ENCODE measurements around the gene RPS19BP1.

RPS19BP1 gene

DNA sequence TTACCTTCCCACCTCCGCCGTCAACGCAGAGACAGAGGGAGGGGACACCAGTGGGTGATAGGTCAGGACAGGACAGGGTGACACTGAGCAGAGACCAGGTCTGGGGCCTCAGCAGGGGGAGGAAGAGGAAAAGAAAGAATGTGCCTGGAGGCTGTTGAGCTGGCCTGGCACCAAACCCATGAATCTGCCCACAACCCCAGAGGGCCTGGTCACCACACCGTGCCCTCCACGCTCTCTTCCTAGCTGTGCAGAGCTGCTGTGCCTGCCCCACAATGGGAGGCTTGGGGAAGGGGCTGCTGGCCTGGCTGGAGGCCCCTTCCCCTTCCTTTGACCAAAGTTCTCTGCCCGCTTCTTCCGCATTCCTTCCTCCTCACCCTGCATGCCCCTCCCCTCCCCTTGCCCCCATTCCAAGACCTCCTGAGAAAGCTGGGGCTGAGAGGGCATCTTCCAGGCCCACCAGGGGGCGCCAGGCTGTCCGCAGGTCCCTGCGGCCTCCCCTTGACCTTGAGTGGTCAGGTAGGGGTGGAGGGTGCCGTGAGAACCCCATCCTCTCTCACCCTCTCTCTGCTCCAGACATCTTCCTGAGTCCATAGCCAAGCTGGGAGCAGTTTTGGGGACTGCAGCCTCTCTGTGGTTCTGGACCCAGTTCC, 27.0 kb upstream of the RPS19BP1 start:
- DNase-seq (ENCODE audit: low read depth): no peak

DNA sequence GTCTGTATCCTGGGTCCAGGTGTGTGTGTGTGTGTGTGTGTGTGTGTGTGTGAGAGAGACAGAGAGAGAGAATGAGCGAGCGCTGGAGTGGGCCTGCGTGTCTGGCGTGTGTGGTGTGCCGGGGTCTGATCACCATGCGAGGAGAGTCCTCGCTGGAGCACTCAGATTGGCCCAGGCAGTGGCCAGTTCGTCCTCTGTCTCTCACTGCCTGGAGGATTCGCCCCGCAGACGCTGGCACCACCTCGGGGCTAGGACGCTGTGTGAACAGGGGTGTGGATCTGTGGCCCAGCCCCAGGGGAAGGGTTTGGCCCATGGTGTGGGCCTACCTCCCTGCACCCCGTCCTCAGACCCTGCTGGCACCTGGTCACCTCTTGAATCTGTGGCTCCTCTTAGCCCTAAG, 26.4 kb upstream of the RPS19BP1 start:
- DNase-seq (ENCODE audit: low read depth): no peak

DNA sequence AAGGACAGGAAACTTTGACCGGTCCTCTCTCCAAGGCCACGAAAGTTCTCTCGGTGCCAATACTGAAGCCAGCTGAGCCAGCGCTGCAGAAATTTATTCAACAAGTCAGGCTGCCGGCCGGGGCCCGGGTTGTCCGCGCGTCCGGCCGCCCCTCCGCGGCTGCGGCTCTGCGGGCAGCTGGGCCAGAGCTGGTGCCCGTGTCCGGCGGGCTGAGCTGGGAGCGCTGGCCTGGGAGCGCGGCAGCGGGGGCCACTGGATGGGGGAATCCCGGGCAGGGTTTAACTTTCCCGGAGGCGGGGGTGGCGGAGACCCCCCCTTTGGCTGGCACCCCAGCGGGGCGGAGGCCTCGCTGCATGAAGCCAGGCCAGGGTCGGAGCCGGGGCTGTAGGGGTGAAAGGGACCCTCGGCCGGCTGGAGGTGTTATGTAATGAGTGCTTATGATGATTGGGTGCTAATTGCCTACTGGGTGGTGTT, 25.7 kb upstream of the RPS19BP1 start:
- DNase-seq (ENCODE audit: low read depth): no peak

DNA sequence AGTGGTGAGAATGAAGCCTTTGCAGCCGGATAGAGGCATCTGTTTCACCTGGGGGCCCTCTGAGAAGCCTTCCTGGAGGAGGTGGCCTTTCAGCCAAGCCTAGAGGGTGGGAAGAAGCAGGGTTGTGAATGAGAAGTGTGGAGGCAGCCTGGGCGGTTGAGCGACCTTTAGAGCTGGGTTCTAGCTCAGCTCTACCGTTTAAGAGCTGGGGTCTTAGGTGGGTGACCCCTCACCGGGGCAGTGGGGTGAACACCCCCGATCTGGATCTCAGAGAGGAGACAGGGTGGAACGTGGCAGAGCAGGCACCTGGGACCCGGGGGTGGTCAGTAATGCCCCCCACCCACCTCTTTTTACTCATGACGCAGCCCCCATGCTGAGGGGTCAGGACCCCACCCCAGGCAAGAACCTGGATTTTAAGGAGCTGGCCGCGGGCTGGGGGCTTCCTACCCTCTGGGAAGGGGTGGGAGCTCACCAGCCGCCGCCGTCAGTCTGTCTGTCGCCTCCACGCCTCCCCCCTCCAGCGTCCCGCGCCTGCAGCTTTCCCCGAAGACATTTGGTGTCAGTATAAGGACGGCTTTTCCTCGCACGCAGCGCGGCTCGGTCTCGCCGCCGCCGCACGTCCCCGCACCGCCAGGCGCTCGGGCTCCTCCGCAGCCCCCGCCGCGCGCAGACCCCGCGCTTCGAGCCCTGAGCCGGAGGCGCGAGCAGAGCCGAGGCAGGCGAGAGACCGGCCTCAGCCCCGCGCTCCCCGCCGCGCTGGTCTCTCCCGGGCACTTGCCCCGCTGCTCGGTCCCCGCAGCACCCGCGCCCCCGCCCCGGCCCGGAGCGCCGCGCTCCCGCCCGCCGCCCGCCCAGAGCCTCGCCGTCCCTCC, 24.7 kb upstream of the RPS19BP1 start:
- DNase-seq (ENCODE audit: low read depth): no peak

DNA sequence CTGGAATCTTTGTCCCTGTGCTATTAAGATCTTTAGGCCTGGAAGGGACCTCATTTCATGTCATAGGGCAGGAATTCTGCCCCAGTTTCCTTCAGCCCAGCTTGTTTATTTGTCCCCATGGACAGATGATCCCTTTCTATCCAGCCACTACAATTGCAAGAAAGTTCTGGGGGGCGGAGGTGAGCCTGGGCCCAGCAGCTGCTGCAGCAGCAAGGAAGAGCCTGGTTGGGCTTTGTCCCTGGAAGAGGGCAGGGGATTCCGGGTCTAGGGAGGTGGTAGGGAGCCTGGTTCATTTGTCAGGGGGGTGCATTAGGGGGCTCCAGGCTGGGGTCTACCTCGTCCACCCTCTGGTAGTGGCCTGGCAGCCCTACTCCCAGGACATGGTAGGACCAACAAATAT, 21.6 kb upstream of the RPS19BP1 start:
- DNase-seq (ENCODE audit: low read depth): no peak

DNA sequence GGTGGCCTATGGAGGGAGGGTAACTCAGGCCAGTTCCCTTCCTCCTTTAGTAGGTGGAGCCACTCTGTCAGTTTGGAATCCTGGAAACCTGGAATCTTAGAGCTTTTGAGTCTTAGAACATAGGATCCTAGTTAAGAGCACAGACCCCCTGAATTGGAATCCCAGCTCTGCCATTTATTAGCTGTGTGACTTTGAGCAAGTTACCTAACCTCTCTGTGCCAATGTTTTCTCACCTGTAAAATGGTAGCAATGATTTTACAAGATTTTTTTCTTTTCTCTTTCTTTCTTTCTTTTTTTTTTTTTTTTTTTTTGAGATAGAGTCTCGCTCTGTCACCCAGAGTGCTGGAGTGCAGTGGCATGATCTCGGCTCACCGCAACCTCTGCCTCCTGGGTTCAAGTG, 20.9 kb upstream of the RPS19BP1 start:
- DNase-seq (ENCODE audit: low read depth): no peak

DNA sequence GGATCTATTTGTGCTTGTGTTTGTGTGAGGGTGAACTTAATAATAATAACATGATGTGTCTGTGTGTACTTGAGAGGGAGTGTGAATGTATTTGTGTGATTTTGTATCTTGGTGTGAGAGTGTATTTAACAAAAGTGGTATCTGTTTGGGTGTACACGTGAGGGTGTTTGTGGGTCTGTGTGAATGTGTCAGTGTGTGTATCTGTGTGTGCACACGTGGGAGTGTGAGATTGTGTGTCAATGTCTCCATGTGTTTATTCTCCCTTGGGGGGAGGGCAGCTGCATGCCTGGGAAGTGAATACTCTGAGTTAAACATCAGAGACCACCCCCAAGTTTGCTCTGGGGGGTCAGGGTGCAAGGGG, 15.0 kb upstream of the RPS19BP1 start:
- no peak for DNase-seq (ENCODE audit: low read depth)

DNA sequence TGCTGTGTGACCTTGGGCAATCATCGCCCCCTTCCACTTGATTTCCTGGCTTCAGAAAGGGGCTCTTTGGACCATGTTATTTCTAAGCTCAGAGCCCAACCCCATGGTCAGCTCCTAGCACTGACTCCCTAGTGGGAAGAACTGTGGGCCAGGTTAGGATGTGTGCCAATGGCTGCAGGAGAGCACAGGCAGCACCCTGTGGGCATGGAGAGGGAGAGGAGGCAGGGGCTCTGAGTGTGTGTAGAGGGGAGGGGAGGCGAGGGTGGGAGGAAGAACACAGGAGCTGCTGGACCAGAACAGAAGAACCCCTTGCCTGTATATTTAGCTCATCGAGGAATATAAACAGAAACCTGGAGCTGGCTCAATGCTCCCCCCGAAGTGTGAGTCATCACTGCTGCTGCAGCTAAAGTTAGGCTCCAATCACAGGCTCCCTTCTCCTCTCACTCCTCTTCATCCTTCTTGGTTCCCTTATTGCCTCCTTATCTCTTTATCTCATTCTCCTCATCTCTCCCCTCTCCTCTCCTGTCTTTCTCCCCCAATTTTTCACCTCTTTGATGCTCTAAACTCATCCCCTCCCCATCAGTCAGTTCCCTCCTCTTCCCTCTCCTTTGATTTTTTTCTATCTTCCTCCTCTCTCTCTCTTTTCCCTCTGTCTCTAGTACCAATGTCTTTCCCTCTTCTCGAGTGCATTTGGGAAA, 14.5 kb upstream of the RPS19BP1 start:
- DNase-seq (ENCODE audit: low read depth): no peak

DNA sequence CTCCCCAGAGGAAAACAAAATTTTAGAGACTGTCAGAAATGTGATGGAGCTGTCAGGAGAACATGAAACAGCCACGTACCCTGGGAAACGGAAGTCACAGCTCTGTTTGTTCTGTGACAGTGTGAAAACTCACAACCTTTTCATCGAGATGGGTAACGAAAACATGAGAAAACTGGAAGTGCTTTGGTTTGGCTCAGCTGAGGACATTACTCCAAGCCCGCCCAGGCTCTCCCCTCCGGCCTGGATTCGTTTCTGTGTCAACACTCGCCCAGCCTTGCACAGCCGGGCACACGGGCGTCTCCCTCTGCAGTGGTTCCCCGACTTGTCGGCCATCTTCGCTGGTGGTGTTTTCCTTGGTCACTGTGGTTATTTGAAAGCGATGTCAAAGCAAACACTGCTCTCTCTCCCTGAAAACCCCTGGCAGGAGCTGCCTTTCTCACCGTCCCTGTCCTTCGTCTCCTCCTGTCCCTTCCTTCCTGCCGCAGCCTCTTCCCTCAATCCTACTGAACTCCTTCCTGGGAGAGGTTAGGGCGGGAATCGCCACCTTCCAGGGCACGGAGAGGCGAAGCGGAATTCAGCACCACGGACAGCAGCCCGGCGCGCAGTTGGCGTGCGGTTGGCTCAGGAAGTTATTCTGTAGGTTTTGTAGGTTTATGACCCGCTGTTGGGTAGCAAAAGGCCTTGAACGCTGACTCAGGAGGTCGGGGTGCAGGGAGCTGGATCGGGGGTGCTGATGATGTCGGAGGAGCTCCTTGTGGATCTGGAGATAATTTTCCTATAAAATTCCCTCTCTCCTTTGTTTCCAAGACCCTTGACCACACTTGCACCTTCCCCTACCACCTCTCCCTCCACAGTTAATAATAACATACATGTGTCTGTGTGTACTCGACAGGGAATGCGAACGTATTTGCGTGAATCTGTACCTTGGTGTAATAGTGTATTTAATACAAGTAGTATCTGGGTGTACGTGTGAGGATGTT, 13.1 kb upstream of the RPS19BP1 start:
- DNase-seq (ENCODE audit: low read depth): no peak

DNA sequence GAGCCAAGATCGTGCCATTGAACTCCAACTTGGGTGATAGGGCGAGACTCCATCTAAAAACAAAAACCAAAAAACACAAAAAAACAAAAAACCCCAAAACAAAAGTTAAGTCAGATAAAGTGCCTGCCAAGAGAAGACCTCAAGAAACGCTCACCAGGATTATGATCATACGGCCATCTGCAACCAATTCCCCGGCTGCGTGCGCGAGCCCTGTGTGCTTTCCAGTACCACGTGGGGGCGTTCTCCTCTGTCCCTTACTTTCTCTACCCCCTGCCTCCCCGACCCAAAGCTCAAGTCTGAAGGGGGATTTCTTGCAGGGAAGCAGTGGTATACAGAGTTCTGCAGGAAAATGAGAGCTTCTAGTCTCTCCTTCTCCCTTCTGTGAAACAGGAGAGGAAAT, 10.5 kb upstream of the RPS19BP1 start:
- no peak for DNase-seq (ENCODE audit: low read depth)

DNA sequence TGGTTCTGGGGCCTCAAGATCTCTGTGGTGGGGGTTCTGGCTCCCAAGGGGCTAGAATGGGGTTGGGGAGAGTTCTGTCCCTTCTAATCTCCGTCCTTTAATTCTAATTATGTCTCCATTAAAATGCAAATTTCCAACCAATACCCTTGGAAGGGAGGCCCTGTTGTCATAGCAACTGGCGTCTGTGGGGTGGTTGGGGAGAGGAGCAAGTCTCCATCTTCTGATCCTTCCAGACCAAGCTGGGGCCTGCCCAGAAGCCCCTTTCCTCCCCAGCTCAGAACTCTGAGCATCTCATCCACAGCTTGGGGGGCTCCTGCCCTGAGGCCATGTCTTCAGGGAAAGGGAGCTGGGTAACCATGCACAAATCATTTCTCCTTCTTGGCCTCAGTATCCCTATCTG, 5.4 kb upstream of the RPS19BP1 start:
- DNase-seq (ENCODE audit: low read depth): no peak

DNA sequence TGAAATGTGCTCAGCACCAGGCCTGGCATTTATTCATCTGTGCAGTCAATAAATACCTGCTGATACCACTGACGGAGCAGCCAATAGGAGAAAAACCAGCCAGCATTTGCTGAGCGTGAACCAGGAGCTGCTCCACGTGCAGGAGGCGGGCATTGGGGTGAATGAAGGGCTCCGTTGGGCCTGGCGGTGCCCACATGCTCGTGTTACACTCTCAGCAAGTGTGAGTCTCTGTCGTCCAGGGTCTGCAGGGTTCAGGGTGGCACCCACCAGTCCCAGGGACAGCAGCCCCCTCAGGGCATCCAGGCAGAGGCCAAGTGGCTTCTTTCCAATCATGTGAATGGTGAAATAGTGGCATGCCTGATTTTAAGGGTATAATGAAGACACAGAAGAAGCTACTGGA, 4.2 kb upstream of the RPS19BP1 start:
- DNase-seq (ENCODE audit: low read depth): no peak

DNA sequence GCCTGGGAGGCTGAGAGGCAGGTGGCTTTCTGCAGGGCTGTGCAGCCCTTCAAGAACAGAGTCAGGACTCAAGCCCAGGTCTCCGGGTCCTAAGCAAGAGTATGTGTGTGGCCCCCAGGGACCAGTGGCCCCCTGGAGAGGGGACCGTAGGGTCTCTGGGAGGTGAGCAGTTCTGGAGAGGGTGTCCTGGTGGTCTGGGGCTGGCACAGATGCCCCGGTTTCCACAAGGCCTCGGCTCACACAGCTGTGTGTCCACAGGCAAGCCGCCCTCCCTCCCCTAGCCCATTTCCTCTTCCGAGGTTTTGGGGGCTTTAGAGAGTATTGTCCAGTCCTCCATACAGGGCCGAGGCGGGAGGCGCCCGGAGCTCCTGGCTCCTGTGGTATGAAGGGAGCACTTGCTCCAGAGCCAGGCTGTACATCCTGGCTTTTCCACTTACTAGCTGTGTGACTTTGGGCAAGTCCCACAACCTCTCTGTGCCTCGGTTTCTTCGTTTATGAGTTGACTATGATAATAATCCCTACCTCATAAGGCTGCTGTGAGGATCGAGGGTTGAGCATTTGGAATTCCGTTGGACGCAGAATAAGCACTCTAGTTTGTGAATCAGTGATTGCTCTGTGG, 3.4 kb upstream of the RPS19BP1 start:
- no peak for DNase-seq (ENCODE audit: low read depth)

DNA sequence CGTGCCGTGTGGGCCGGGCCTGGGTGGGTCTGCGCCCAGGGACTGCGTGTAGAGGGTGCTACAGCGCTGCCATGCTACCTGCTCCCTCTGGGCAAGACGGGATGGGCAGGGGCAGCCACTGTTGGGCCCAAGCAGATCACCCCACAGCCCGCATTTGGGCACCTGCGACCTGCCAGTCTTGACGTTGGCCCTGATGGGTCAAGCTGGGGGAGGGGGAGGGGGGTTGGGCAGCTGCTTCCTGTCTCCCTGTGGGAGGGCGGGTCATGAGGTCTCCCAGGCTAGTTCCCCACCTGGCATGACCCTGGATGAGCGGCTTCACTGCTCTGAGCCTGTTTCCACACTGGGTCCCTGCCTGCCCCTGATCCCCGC, 2.8 kb upstream of the RPS19BP1 start:
- no peak for DNase-seq (ENCODE audit: low read depth)

DNA sequence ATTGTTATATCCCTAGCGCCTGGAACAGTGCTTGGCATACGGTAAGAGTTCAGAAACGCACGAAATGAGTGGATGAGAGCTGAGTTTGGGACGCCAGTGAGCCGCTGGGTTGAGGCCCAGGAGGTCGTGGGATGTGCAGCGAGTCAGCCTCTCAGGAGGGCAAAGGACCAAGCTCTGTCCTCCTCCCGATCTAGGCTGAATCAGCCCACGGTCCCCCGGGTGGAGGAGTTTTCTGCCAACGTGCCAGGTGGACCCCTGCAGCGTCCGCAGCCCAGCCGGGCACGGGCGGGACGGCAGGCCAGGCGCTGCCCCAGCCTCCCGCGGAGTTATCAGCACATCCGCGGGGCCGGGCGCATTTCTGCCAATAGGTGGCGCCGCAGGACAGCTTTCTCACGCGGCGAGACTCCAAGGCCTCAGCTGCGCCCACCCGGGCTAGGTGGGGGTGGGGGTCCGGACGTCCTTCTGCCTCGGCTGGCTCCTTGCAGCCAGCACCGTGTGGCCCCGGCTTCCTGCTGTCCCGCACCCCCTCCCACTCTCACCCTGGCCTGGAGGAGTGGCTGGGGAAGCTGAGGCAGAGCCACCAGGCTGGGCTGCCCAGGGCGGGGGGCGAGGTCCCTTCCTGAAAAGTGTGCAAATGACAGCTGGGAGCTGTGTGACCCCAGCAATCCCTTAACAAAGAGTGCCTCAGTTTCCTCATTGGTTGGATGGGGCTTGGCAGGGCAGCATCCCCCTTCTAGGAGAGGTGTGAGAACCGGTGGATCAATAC, 2.2 kb upstream of the RPS19BP1 start:
- DNase-seq (ENCODE audit: low read depth): no peak

DNA sequence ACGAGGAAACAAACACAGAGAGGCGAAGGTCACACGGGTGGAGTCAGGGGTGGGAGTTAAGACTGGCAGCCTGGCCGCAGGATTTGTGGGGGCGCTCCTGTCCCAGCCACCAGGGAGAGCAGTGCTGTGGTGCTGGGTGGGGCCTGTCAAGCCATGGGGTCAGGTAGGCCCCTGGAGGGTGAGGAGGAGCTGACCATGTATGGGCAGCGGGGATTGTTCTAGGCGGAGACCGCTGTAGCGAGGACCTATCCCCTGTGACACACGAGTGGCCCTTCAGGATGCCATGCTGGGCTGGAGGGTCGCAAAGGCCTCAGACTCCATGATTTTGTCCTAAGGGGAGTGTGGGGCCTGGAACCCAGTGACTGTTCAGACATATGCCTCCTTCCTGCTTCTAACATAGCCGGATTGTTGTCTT, 1.6 kb upstream of the RPS19BP1 start:
- DNase-seq (ENCODE audit: low read depth): no peak

DNA sequence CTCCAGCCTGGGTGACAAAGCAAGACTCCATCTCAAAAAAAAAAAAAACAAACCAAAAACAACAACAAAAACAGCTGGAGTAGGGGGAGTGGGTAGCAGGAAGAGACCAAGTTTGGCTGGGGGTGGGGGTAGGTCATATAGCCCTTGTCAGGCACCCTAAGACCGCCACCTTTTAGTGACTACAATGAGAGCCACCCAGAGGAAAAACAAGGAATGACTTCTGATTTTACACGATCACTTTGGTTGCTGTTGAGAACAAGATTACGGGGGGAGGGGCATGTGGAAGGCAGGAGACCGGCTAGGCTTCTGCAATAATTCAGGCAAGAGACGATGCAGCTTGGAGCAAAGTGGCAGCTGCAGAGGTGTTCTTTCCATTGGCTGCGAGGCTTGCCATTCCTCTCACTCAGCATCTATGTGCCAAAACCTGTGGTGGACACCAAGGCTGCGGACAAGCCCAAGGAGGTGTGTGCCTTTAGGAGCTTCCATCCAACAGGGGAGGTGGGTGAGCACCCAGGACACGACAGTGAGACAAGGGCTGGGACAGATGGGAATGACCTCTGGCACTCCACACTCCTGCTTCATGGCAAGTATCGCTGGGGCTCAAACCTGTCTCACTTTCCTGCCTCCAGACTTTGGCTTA, 1.7 kb downstream of the RPS19BP1 start:
- no peak for DNase-seq (ENCODE audit: low read depth)

DNA sequence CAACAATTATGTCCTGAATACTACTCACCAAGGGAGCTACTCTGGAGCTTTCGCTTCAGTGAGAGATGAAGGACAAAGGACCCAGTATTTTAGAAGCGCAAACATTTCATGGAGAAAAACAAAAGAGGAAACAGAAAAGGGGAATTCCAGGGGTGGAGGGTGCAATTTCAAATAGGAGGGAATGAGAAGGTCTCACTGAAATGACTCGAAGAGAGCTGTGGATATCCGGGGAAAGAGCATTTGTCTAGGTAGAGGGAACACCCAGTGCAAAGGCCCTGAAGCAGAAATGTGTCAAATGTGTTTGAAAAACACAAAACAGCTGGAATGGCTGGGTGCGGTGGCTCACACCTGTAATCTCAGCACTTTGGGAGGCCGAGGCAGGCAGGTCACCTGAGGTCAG, 2.4 kb downstream of the RPS19BP1 start:
- DNase-seq (ENCODE audit: low read depth): no peak

DNA sequence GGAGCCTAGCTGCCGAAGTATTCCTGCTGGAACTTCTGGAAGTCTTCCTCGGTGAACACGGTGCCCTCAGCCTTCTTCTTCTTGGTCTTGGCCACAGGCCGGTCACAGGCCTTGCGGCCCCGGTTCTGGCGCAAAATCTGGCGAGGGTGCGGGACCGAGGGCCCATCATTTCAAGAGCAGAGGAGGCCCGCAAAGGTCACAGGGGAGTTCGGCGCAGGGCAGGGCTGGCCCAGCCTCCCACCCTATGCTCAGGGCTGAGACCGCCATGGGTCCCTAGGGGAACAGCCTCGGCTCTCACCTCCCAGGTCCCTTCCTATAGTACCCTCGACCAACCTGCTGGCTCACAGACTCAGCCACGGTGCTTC, 3.1 kb downstream of the RPS19BP1 start:
- DNase-seq (ENCODE audit: low read depth): no peak
